AG04450 (cell line): Measurements from ENCODE around the gene TACC2. TPM values are rescaled to one million over a fixed set of nuclear protein-coding genes. Genes with fewer than 3 reads are reported as not detected.
A peak's percentile ranks its signal among the peaks of the same experiment; 100 is the strongest.

Experiments
- CTCF ChIA-PET: fragments of 300-600, 350-600 bp; formaldehyde crosslinking; extraction: SDS; loops from one replicate; lab custom pipeline; 2022; ENCODE audit warnings: antibody characterized with exemption, inconsistent platforms; lab: Charles Lee
- POLR2A ChIA-PET: fragments of 350-600 bp; formaldehyde crosslinking; extraction: SDS; loops from one replicate; lab custom pipeline; 2021; ENCODE audit warnings: antibody characterized with exemption, inconsistent platforms; lab: Yijun Ruan, JAX
- DNase-seq: peaks from one replicate; pipeline ENCODE4 v3.0.0-alpha.2; 2011; ENCODE audit warnings: low read depth, low spot score
- H3K27ac ChIP-seq: one replicate; pipeline ENCODE4 v1.5.1; 2012; ENCODE audit warnings: low read depth, low read length, control low read depth
- H3K27me3 ChIP-seq: one replicate; pipeline ENCODE4 v1.6.0; 2012; ENCODE audit warnings: low read length; ENCODE audit not compliant: control insufficient read depth, insufficient read depth
- H3K4me3 ChIP-seq: 2 replicates; pipeline ENCODE4 v1.5.1; 2011; ENCODE audit warnings: mild to moderate bottlenecking, low read depth, low read length, control low read depth
- H3K9me3 ChIP-seq: 2 replicates; pipeline ENCODE4 v1.5.1; 2012; ENCODE audit warnings: low read length; ENCODE audit not compliant: control insufficient read depth, insufficient read depth
- polyA plus RNA-seq: library from polyadenylated mRNA; depleted of rRNA; stranded (reverse); fragments of >200 nt; gene quantifications from 2 replicates; pipeline ENCODE4 v1.2.3, GENCODE V29; 2011
- TF ChIP-seq, protein P1 (sequence below): IDR thresholded peaks from 2 replicates; pipeline ENCODE4 v1.5.1; 2011; ENCODE audit warnings: low read depth, low read length, control low read depth, inconsistent platforms

TACC2 gene
- polyA plus RNA-seq, 1 experiment, result 16.8 TPM

DNA sequence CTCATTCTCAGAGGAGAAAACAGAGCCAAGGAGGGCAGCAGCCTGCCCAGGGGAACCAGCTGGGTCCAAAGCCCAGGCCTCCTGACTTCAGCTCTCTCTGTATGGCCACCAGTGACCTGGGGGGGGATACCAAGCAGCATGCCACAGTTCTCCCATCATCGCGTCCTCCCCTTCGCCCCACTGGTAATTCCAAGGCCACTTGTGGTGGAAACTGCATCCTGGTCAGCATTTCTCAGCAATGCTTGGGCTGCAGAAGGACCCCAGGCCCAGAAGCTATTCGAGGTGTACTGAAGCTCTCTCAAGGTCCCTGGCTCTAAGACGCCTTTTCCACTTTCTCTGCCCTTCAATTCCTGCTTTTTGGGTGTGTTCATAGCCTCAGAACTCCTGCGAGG lies 309.2 kb downstream of the TACC2 start:
- TF ChIP-seq, protein P1, sequence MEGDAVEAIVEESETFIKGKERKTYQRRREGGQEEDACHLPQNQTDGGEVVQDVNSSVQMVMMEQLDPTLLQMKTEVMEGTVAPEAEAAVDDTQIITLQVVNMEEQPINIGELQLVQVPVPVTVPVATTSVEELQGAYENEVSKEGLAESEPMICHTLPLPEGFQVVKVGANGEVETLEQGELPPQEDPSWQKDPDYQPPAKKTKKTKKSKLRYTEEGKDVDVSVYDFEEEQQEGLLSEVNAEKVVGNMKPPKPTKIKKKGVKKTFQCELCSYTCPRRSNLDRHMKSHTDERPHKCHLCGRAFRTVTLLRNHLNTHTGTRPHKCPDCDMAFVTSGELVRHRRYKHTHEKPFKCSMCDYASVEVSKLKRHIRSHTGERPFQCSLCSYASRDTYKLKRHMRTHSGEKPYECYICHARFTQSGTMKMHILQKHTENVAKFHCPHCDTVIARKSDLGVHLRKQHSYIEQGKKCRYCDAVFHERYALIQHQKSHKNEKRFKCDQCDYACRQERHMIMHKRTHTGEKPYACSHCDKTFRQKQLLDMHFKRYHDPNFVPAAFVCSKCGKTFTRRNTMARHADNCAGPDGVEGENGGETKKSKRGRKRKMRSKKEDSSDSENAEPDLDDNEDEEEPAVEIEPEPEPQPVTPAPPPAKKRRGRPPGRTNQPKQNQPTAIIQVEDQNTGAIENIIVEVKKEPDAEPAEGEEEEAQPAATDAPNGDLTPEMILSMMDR, result no peak
- peaks cover 18% of the 10 kb centered on the region for H3K27me3 ChIP-seq
- ChIA-PET POLR2A (interaction anchor here (0.6 kb wide), 1 partner anchor 152 kb away, joined by 3 read pairs; no protein-coding TSS in a partner anchor), CTCF (interaction anchor here (0.9 to 4.8 kb wide), 25 partner anchors 10 to 406 kb away, joined by 3 to 199 read pairs (median 6); partner anchors contain the start of gene BTBD16)
- H3K27ac ChIP-seq, result no peak overlapping the region
- DNase-seq, result no peak
- no peaks in the 10 kb centered on the region for H3K9me3 ChIP-seq
- no peak overlapping the region for H3K4me3 ChIP-seq

DNA sequence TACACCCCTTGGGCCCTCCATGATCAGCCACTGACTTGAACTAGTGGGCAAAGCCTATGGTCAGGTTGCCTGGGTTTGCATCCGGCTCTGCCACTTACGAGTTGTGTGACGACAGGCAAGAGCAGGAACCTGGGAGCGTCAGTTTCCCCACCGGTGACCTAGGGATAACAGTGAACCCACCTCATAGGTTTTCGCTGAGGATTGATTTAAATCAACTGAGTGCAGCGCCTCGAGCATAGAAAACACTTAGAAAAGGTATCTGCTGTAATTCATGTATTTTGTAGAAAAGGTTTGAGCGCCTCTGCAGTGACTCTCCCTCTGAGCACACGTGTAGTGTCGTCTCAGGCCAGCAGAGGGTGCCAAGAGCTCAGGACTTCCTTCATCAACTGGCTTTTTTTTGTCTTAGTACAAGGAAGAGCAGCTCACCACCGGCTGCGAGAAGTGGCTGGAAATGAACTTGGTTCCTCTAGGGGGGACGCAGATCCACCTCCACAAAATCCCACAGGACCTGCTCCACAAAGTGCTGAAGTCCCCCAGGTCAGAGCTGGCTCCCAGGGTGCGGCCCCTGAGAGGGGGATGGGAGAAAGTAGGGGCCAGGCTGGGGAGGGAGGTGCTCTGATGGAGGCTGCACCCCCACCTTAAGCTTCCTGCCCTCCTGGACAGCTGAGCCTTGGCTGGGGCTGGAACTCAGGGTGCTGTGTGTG lies 309.8 kb downstream of the TACC2 start:
- H3K4me3 ChIP-seq, result peak overlapping the region; percentile 48
- peaks cover 18% of the 10 kb centered on the region for H3K27me3 ChIP-seq
- ChIA-PET POLR2A (interaction anchor here (0.6 kb wide), 1 partner anchor 152 kb away, joined by 3 read pairs; no protein-coding TSS in a partner anchor), CTCF (interaction anchor here (0.6 to 4.8 kb wide), 47 partner anchors 10 to 408 kb away, joined by 3 to 199 read pairs (median 4); partner anchors contain the start of gene BTBD16)
- H3K9me3 ChIP-seq, result no peaks in the 10 kb centered on the region
- TF ChIP-seq, protein P1, result peak; percentile 94
- DNase-seq, result peak; percentile 58
- no peak overlapping the region for H3K27ac ChIP-seq

DNA sequence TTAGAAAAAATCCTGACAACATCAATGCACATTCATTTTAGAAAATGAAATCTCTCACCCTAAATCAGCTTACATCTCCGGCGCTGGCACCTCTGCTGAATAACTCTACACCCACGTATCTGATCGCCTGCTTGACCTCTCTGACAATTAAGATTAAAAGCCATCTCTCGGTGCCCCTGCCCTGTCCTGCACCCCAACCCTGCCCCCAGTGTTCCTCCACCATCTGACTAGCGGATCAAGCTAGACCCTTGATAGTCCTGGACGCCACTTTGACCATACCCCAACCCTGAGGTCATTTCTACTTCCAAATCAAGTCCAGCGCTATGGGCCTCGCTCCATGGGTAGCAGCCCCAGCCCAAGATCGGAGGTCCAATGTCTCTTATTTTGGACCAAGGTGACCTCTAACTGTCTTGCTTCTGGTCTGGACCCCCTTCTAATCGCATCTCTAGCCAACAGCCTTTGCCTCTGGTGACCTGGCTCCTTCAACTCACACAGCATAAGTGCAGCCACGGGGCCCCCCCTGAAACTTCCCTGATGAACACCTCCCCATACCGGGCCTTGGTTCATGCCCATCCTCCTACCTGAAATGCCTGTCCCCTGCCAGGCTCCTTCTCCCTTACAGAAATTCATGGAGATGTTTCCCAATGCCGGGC lies 310.6 kb downstream of the TACC2 start:
- H3K4me3 ChIP-seq, result no peak overlapping the region
- no peaks in the 10 kb centered on the region for H3K9me3 ChIP-seq
- H3K27ac ChIP-seq, result no peak overlapping the region
- TF ChIP-seq, protein P1, result no peak
- H3K27me3 ChIP-seq, result peaks cover 18% of the 10 kb centered on the region
- ChIA-PET CTCF (interaction anchor here (0.6 to 4.8 kb wide), 44 partner anchors 10 to 408 kb away, joined by 3 to 199 read pairs (median 4); partner anchors contain the start of gene BTBD16), POLR2A (no interaction called here)
- no peak for DNase-seq

DNA sequence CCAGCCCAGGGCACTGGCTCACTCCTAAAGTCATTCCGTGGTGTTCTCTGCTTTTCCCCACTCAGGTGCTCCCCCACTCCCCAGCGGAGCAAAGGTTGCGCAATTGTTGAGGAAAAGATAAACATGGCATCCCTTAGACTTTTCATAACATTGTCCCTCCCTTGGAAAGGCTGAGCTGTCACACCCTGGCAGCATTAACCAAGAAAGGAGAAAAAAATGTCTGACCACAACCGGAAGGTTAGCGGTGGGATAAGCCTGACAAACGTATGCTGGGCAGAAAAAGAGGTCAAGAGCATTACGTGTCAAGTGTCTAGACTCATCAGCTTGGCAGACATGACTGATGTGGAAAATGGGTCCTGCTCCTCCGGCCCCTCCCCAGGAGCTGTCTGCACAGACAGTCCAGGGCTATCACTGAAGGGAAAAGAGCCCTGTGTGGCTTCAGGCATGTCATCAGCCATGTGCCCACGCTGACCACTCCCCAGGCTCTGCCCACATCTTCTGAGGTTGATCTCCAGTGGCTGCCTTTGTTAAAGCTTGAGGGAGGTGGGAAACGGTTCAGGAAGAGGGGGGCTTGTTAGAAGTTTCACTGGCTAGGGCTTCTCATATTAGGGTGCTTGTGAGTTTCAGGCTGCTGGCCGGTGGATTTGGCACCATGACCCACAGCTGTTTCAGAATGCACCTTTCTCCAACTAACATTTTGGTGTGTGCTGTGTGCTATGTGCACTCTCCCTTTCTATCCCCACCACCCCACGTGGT lies 312.3 kb downstream of the TACC2 start:
- TF ChIP-seq, protein P1, result no peak
- POLR2A ChIA-PET, result no interaction called here
- CTCF ChIA-PET, result interaction anchor here (0.6 to 3.4 kb wide), 5 partner anchors 134 to 495 kb away, joined by 3 to 37 read pairs (median 4); no protein-coding TSS in a partner anchor
- Histone ChIP-seq H3K9me3 (no peaks in the 10 kb centered on the region), H3K4me3 (no peak overlapping the region), H3K27ac (no peak overlapping the region), H3K27me3 (peaks cover 10% of the 10 kb centered on the region)
- no peak for DNase-seq
